ENCODE measurements around the gene CASP2.
"Not testable (repeated sequence)": the region's sequence is repeated elsewhere in the genome, so short reads cannot be mapped to it uniquely, and the experiment has no call there.

Gene CASP2

DNA sequence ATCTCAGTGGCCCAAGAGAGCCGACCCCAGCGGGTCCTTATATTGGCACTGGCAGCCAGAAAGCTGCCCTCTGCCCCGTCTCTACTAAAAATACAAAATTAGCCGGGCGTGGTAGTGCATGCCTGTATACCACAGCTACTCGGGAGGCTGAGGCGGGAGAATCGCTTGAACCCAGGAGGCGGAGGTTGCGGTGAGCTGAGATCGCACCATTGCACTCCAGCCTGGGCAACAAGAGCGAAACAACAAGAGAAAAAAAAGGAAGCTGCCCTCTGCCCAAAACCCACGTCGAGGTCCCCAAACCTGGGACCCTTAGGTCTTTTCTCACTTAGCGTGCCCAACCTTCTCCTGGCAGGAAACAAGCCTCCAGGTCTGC lies 24.0 kb upstream of the CASP2 start:
- not testable (repeated sequence) for DNase-seq (ENCODE audit: low read depth)

DNA sequence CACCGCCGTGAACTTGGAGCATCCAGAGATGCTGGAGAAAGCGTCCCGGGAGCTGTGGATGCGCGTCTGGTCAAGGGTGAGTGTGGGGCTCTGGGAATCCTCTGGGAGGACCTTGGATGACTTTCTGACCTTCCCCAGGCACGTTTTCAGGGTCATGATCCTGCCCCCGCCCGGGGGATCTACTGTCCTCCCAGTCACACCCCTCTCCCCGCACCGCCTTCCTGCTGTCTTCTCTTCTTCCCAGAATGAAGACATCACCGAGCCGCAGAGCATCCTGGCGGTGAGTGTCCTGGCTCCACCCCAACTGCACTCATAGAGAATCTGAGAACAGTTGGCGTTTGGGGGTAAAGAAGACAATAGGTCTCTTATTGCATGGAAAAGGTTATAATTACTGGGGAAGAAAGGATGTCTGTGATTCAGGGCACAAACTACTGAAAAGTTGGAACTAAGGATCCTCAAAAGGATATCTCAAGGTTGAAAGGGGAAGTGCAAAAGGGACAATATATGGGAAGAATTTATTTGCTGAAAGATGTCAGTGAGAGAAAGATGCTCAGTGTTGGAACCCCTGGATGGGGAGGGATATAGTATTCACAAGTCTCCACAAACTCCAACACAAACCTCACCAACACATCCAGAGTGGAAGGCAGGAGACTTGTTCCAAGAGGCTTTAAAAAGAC lies 23.0 kb upstream of the CASP2 start:
- no peak for DNase-seq (ENCODE audit: low read depth)

DNA sequence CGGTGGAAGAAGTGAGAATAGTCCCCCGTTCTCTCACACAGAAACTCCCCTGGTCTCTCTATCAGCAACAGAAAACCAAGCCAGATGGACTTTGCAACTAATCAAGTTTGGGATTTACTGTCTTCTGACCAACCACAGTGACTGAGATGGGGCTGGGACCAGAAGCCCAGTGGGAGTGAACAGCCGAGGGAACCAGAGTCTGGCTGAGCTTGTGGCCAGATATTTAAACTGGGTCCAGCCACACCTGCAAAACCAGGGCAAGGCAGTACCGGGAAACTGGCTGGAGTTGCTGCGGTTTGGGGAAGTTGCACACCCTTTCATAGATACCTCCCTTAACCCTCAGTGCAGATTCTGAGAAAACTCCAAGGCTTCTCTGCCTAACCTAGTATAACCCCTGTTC lies 18.9 kb upstream of the CASP2 start:
- no peak for DNase-seq (ENCODE audit: low read depth)

DNA sequence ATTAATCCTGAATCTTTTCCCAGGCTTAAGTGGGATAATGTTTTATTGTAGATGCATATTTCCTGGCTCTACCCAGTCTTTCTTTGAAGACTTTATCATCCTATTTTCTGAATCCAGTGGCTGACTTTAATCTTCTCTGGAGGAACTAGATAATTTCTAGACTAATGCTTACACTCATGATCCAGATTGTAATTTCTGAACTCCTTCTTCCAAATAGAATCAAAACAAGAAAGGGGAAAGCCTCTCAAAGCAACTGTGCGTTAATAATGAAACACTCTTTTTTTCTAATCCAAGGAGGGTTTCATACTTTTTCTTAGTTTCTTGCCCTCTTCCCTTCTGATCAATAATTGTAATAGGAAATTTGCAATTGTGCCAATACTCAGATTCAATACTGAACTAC lies 16.9 kb upstream of the CASP2 start:
- no peak for DNase-seq (ENCODE audit: low read depth)

DNA sequence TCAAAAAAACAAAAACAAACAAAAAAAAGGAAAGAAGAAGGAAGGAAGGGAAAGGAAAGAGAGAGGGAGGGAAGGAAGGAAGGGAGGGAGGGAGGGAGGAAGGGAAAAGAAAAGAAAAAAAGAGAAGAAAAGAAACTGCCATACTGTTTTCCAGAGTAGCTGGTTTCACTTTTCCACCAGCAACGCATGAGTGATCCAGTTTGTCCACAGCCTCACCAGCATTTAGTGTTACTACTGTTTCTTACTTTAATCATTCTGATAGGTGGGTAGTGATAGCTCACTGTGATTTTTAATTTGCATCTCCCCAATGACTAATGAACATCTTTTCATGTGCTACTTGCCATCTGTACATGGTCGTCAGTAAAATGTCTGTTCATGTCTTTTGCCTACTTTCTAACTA lies 15.3 kb upstream of the CASP2 start:
- DNase-seq (ENCODE audit: low read depth) = no peak

DNA sequence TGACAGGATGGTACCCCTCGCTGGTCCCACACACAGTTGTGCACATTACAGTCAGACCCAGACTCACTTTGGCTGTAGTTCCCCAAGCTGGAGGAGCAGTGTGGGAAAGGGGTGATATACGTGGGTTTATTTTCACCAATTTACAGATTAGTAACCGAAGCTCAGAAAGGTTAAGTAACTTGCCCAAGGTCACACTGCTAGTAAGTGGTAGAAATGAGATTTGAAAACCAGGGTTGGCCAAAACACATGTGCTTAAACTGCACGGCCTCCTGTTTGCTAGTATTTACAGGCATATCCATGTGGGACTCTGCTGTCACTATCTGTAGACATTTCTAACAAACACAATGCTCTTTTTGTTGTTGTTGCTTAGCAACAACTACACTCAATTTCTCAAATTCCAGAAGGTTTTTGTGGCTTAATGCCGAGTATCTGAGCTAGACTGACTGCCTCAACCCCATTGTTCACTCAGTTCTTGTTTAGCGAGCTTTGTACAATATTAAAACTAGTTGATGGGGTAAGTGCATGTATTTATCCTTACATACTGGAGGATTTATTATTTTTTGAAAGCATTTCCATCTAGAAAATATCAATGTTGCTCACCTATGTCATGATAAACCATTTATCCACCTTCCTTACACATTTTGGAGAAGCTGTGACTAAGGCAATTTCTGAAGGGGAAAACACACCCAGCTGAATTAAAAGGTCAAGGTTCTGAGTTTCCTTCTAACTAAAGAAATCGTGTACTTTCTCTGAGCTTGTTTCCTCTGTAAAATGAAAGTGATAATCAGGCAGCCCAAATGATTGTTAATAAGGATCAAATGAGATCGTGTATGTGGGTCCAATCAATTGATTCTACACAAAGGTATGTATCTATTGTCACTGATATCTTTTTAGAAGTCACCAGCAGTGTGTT lies 8.7 kb upstream of the CASP2 start:
- DNase-seq (ENCODE audit: low read depth) = no peak

DNA sequence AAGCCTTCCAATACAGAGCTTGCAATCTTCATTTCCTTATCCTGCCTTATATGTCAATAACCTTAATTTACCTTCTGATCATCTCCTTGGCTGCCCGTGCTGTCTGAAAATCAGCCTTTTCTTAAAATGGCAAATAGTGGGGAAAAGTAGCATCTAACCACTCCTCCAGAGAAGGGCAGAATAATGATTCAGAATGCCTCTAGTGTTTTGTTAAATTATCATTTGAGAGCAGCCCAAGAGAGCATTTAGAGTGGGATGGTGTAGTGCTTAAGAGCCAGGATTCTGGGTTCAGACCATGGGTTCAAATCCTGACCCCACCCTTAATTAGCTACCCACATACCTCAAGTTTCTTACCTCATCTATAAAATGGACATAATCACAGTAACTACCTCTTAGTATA lies 8.0 kb upstream of the CASP2 start:
- no peak for DNase-seq (ENCODE audit: low read depth)

DNA sequence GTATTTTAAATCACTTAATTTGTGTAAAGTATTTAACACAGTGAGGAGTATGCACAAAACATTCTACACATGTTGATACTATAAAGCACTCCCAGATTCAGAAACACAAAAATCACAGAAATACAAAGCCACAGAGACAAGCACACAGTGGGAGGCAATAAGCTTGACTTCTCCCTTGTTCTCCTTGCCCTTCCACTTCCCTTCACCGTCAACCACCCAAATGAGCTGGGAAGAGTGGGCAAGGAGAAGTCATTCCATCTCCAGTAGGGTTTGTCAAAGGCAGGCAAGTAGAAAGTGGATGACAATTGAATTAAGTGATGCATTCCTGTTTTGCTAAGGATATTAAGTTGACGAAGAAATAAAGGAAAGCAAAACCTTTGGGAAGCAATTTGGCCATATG lies 7.6 kb upstream of the CASP2 start:
- no peak for DNase-seq (ENCODE audit: low read depth)

DNA sequence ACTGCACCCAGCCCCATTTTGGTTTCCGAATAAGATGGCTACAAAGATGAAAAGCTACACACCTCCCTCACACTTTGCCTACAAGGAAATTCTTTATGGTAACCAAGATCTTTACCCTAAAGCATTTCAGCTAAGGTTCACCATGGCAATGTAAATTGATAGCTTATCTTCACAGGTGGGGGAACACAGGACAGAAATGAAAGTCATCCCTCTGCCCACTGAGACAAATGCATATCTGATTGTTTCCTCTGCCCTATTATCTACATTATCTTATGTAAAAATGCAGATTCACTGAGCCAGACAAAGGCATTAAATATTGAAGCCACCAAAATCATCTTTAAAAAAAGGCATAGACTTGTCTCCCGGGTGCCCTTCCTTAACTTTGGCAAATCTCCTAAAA lies 6.6 kb upstream of the CASP2 start:
- no peak for DNase-seq (ENCODE audit: low read depth)

DNA sequence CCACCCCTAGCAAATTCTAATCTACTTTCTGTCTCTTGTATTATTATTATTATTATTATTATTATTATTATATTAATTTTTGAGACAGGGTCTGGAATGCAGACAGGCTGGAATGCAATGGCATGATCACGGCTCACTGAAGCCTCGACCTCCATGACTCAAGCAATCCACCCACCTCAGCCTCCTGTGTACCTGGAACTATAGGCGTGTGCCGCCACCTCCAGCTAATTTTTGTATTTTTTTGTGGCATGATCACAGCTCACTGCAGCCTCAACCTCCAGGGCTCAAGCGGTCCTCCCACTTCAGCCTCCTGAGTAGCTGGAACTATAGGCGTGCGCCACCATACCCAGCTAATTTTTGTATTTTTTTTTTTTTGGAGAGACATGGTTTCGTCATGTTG lies 6.0 kb upstream of the CASP2 start:
- no peak for DNase-seq (ENCODE audit: low read depth)

DNA sequence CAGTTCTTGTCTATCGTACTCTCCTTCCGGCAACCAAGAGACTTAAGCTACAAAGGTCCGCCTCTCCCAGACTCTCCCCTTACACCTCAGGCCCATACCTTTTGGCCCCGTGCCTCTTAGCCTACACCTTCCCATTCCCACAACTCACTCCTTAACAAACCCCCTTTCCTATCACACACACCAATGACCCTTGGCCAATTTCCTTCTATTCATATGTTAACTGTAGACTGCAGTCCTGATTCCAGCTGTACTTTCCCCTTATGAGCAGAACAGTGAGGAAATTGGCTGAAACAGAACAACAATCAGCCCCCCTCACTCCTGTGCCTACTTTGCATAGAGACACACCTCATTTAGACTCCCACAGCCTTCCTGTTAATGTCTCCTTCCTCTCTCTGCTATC lies 4.8 kb upstream of the CASP2 start:
- DNase-seq (ENCODE audit: low read depth) = no peak

DNA sequence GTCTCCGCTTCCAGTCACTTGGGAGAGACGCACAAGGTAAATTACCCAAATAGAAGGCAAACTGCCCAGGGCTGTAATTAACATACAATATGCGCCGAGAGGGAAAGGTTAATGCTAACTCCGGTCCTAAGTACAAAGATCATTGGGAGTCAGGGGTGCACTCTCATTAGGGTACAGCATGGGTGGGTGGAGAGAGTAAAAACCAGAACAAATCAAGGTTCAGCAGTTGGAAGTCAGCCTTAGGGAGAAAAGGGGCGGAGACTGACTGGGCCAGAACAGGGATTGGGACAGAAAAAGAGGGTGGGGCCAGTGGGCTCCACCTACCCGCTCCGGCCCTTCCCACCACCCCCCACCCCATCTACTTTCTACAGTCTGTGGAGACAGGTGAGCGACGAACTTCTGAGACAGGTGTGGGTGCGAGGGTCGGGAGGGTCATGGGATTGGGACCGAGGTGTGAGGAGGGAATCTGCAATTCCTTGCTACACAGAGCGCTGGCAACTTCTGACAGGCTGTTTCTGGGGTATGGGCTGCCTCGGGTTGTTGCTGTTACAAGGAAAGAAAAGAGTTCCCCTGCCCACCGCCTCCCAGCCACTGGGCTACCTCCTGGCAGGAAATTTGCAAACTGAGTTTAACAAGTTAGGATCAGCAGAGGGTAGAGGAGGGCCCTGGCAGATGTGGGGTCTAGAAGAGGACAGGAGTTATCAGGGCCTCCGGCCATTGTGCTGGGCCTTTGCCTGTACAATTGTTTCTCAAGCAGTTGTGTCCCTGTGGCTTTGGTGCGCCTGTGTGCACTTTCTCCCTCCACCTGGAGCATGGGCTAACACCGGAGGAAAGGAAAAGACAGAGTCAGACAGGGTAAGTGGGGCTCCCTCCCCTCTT lies 3.3 kb upstream of the CASP2 start, which contains the start of gene TMEM139:
TSS of gene TMEM139 (plus strand) at position 368 of the 879 bp plus-strand sequence. CDS start 1,000 bp downstream, outside the sequence.
- no peak for DNase-seq (ENCODE audit: low read depth)

DNA sequence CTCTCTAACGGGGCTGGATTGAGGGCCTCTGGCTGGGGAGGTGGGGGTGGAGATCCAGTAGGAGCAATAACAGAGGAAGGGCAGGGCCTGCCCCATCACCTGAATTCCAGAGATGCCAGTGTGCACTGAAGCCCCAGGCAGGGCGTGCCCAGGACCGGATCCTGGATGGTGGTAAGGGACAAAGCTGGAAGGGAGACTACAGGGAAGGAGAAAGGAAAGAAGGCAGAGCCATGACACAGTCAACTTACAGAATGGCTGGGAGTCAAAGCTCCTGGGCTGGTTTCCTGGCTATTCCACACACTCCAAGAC lies 2.7 kb upstream of the CASP2 start:
- DNase-seq (ENCODE audit: low read depth) = no peak

DNA sequence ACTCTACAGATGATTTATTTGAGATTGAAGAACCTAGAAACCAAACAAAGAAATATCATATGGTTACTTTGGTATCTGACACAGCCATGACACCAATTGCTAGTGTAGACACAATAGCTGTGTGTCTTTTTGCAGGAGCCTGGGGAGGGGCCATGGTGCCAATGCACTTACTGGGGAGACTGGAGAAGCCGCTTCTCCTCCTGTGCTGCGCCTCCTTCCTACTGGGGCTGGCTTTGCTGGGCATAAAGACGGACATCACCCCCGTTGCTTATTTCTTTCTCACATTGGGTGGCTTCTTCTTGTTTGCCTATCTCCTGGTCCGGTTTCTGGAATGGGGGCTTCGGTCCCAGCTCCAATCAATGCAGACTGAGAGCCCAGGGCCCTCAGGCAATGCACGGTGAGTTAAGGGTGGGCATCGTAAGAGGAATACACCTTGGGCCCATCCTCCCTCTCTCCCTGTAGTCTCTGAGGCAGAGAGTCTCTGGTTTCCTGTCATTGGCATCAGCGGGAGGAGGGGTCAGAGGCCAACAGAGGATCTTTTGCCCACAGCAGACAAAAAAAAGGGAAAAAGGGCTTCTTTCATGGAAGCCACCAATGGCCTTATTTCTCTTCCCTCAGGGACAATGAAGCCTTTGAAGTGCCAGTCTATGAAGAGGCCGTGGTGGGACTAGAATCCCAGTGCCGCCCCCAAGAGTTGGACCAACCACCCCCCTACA lies 2.2 kb upstream of the CASP2 start:
- no peak for DNase-seq (ENCODE audit: low read depth)

DNA sequence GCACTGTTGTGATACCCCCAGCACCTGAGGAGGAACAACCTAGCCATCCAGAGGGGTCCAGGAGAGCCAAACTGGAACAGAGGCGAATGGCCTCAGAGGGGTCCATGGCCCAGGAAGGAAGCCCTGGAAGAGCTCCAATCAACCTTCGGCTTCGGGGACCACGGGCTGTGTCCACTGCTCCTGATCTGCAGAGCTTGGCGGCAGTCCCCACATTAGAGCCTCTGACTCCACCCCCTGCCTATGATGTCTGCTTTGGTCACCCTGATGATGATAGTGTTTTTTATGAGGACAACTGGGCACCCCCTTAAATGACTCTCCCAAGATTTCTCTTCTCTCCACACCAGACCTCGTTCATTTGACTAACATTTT lies 1.6 kb upstream of the CASP2 start:
- no peak for DNase-seq (ENCODE audit: low read depth)

DNA sequence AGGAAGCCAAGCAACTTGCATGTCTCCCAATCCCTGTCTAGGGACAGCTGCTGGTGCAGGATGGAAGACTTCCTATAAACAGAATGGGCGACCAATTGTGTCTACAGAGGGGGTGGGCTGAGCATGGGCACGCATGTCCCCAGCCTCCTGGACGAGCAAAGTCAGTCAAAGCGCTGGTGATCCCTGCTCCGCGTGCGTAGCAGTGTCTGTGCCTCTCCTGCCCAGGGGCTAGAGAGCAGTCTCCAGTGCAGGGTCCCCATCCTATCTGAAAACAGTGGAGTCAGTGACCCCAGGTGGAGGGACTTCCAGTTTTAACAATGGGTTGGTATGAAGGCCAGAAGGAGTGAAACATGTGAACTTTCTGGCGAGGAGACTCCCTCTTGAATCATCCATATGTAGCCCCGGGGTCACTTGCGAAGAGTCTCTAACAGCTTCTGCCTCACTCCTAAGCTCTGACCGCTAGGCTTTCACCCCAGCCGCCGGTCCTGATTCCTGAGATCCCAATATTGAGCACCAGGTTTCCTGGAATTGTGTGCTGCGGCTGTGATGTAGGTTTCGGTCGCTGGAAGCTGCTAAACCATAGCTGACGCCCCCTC lies 714 bp upstream of the CASP2 start:
- no peak for DNase-seq (ENCODE audit: low read depth)

DNA sequence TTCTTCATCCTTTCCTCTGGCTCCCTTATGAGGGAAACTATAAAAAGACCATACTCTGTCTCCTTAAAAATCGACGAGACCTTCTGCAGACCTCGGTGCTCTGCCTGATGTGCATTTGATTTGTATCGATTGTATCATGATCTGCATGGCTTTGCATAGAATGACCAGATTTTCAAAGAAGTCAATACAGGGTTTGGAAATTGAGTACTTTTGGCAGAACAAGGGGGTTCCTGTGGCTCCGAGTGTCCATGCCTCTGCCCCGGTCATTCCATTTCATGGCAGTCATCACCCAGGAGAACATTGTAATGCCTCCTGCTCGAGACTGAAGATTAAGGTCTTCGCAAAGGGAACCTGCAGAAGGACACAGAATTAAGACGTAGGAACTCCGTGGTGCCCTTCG lies 685 bp downstream of the CASP2 start:
- no peak for DNase-seq (ENCODE audit: low read depth)

DNA sequence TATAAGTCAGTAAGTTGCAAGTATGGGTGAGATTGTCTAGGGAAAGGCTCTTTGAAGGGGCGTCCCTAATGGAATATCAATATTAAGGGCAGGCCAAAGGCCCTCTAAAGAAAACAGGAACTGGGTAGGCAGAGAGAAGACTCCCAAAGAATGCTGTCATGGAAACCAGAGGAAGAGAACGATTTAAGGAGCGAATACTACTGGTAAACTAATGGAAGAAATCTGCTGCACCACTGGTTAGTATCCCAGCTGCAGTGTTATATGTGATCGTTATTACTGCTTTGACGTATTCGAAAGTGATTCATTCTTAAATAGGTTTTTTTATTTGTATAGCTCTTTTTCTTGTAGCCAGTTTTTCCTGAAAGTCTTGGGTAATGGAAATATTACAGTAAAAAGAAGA lies 1.3 kb downstream of the CASP2 start:
- DNase-seq (ENCODE audit: low read depth) = no peak

DNA sequence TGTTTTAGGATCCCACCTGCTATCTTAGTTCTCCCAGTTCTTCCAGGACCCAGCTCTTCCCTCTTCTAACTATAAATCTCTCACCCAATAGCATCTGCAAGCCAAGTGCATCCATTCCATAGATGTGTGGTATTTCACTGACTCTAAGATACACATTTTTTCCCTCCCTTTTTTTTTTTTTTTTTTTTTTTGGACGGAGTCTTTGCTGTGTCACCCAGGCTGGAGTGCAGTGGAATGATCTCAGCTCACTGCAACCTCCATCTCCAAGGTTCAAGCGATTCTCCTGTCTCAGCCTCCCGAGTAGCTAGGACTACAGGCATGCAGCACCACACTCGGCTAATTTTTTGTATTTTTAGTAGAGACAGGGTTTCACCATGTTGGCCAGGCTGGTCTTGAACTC lies 1.7 kb downstream of the CASP2 start:
- DNase-seq (ENCODE audit: low read depth) = not testable (repeated sequence)

DNA sequence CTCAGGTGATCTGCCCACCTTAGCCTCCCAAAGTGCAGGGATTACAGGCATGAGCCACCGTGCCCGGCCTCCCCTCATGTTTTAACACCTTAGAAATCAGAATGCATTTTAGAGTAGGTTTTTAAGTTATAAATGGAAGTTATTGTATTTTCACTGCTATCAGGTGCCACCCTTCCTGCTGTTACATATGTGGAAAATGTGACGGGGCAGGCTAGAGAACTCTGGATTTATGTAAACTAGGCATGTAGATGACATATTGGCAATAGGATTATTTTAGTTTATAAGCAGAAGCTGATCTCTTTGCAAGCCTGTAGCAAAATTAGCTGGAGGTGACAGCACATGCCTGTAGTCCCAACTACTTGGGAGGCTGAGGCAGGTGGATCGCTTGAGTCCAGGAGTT lies 2.1 kb downstream of the CASP2 start:
- no peak for DNase-seq (ENCODE audit: low read depth)

DNA sequence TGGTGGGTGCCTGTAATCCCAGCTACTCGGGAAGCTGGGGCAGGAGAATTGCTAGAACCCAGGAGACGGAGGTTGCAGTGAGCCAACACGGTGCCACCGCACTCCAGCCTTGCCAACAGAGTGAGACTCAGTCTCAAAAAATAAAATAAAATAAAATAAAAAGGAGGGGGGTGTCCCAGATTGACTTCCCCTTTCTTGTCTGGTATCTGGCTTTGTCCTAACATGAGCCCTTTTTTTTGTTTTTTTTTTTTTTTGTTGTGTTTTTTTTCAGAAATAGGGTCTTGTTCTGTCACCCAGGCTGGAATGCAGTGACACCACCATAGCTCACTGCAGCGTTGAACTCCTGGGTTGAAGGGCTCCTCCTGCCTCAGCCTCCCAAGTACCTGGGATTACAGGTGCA lies 4.7 kb downstream of the CASP2 start:
- no peak for DNase-seq (ENCODE audit: low read depth)

DNA sequence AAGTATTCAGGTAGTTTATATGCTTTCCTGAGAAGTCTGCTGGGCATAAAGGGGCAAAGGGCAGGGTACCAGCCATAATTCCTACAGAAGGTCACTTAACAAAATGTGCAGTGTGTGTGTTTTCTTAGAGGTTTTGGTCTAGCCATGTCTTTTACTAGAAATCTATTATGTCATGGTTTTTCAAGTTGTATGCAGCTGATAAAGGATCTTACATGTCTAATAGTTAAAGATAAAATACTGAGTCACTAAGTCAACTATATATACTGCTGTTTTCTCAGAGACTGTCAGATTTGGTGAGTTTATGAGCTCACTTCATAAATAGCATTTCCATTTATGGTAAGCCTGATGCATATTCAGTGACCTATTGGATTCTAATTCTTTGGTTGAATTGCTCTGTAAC lies 7.7 kb downstream of the CASP2 start:
- DNase-seq (ENCODE audit: low read depth) = no peak

All from stimulated activated CD8-positive, alpha-beta memory T cell treated with anti-CD3 and anti-CD28 coated beads, Interleukin-7, amount 100 ng/mL, for 24 hours (primary cell).